ENCODE results near the gene CHRNA4.

DNA sequence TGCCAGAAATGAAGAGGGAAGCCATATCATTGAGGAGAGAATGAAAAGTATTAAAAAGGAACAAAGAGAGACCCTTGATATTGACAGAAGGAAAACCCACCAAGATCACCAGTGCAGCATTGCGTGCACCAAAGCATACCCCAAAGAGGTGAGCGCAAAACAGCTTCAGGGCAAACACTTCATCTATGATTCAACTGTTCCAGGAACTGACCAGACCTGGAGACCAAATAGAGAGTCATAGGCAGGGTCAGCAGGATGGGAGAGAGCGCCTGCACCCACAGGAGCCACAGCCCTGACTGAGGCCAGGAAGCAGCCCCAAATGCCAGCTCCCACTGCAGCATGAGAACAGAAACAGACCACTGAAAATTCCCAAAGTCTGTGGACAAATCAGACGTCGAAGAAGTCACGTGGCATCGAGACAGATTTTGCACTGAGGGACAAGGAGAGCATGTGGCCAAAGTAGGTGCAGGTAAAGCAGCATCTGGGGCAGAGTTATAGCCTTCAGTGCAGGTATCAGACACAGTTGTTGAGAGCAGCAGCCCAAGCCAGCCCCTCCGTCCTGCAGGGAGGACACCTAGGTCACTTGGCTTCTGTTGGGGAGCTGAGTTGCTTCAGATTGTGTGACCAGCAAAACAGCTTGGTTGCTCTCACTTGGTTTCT lies 29.3 kb downstream of the CHRNA4 start:
- no peak for TF ChIP-seq CTCF (conservative IDR thresholded peaks at IDR 0.05)
- TF ChIP-seq ZFX (IDR thresholded peaks at IDR 0.05) = no peak

Data from C4-2B (cell line).